GM12878 (cell line): Measurements from ENCODE around the gene HLA-B. TPM values are rescaled to one million over a fixed set of nuclear protein-coding genes. Genes with fewer than 3 reads are reported as not detected.
A peak's percentile ranks its signal among the peaks of the same experiment; 100 is the strongest.

Experiments
- CHD1 ChIP-seq: IDR thresholded peaks from 2 replicates; pipeline ENCODE4 v1.6.1; 2012; ENCODE audit warnings: low read depth, low read length, improper control_type of control experiment
- ESRRA ChIP-seq: IDR thresholded peaks from 2 replicates; pipeline ENCODE4 v1.6.1; 2012; ENCODE audit warnings: mild to moderate bottlenecking, low read length, improper control_type of control experiment
- HDGF ChIP-seq: fragments of 450-650 bp; IDR thresholded peaks from 2 replicates; pipeline ENCODE4 v1.6.1; 2016; ENCODE audit warnings: antibody characterized with exemption
- JUNB ChIP-seq: IDR thresholded peaks from 2 replicates; pipeline ENCODE4 v1.6.1; 2016; ENCODE audit warnings: antibody characterized with exemption, mild to moderate bottlenecking
- MXI1 ChIP-seq: fragments of 150-350 bp; IDR thresholded peaks from 2 replicates; pipeline ENCODE4 v1.6.1; 2011; ENCODE audit warnings: low read depth, mild to moderate bottlenecking, inconsistent platforms, low read length, improper control_type of control experiment
- MYB ChIP-seq: fragments of 150-350 bp; IDR thresholded peaks from 2 replicates; pipeline ENCODE4 v1.6.1; 2014; ENCODE audit warnings: mild to moderate bottlenecking, low read depth, low read length, borderline replicate concordance
- NRF1 ChIP-seq: conservative IDR thresholded peaks from 2 replicates; pipeline ENCODE4 v1.6.1; 2011; ENCODE audit warnings: mild to moderate bottlenecking, low read depth, low read length, improper control_type of control experiment
- PML ChIP-seq: IDR thresholded peaks from 2 replicates; pipeline ENCODE4 v1.6.1; 2012; ENCODE audit warnings: low read length, inconsistent platforms
- RAD21 ChIP-seq: IDR thresholded peaks from 2 replicates; pipeline ENCODE4 v1.6.1; 2011; ENCODE audit warnings: mild to moderate bottlenecking, low read depth, low read length, moderate library complexity; ENCODE audit not compliant: insufficient read depth
- TCF3 ChIP-seq: IDR thresholded peaks from 2 replicates; pipeline ENCODE4 v1.6.1; 2012; ENCODE audit warnings: low read depth, mild to moderate bottlenecking, low read length, borderline replicate concordance; ENCODE audit not compliant: insufficient read depth
- YY1 ChIP-seq: IDR thresholded peaks from 2 replicates; pipeline ENCODE4 v1.6.1; 2011; ENCODE audit warnings: low read depth, mild to moderate bottlenecking, low read length
- polyA plus RNA-seq, 11 experiments: library from polyadenylated mRNA; depleted of rRNA in 4 of 11; unstranded in 6 of 11; stranded (reverse) in 5 of 11; fragments of >200 nt; fragmentation: Nextera tagmentation in 4 of 11; fragmentation: Illumina TruSeq in 1 of 11; extraction: Ambion mirVana in 4 of 11; extraction: Trizol in 1 of 11; gene quantifications; 1 replicate in 1 of 11; 2 replicates in 10 of 11; pipeline versions ENCODE4 v1.2.1 to v1.2.3, GENCODE V29; 2011 to 2016; ENCODE audit warnings: inconsistent platforms in 2 of 11, missing spikeins in 2 of 11, low read depth in 1 of 11
- total RNA-seq, 4 experiments: library from RNA; depleted of rRNA in 3 of 4; stranded (reverse); fragments of >200 nt in 3 of 4; fragmentation: Illumina TruSeq in 1 of 4; extraction: Trizol in 1 of 4; gene quantifications; 2 replicates each; pipeline versions ENCODE4 v1.2.1 to v1.2.3, GENCODE V29; 2013 to 2021
- TF ChIP-seq, protein P1 (sequence below): fragments of 450-650 bp; IDR thresholded peaks from 2 replicates; pipeline ENCODE4 v1.6.1; 2017; ENCODE audit warnings: mild to moderate bottlenecking, moderate library complexity
- TF ChIP-seq, protein P2 (sequence below): IDR thresholded peaks from 2 replicates; pipeline ENCODE4 v1.6.1; 2012; ENCODE audit warnings: low read length, inconsistent platforms

Gene HLA-B
- total and polyA plus RNA-seq, 10 of the 15 experiments (the other 5 are each of a cell fraction or from before 2014, with no cell fraction given) = 820 to 5,128 (median 3,370) TPM

GRCh38 chr6:31396422-31397152 is 39.6 kb upstream of the HLA-B start (continued):
- TF ChIP-seq JUNB (no peak), NRF1 (no peak), YY1 (peak; percentile 61; the same call in 1 of the 2 replicates), RAD21 (peak; percentile 73), PML (no peak), ESRRA (no peak), MXI1 (no peak), MYB (no peak), TCF3 (no peak), HDGF (no peak), CHD1 (no peak)
- TF ChIP-seq, protein P1, sequence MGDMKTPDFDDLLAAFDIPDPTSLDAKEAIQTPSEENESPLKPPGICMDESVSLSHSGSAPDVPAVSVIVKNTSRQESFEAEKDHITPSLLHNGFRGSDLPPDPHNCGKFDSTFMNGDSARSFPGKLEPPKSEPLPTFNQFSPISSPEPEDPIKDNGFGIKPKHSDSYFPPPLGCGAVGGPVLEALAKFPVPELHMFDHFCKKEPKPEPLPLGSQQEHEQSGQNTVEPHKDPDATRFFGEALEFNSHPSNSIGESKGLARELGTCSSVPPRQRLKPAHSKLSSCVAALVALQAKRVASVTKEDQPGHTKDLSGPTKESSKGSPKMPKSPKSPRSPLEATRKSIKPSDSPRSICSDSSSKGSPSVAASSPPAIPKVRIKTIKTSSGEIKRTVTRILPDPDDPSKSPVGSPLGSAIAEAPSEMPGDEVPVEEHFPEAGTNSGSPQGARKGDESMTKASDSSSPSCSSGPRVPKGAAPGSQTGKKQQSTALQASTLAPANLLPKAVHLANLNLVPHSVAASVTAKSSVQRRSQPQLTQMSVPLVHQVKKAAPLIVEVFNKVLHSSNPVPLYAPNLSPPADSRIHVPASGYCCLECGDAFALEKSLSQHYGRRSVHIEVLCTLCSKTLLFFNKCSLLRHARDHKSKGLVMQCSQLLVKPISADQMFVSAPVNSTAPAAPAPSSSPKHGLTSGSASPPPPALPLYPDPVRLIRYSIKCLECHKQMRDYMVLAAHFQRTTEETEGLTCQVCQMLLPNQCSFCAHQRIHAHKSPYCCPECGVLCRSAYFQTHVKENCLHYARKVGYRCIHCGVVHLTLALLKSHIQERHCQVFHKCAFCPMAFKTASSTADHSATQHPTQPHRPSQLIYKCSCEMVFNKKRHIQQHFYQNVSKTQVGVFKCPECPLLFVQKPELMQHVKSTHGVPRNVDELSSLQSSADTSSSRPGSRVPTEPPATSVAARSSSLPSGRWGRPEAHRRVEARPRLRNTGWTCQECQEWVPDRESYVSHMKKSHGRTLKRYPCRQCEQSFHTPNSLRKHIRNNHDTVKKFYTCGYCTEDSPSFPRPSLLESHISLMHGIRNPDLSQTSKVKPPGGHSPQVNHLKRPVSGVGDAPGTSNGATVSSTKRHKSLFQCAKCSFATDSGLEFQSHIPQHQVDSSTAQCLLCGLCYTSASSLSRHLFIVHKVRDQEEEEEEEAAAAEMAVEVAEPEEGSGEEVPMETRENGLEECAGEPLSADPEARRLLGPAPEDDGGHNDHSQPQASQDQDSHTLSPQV = no peak
- TF ChIP-seq, protein P2, sequence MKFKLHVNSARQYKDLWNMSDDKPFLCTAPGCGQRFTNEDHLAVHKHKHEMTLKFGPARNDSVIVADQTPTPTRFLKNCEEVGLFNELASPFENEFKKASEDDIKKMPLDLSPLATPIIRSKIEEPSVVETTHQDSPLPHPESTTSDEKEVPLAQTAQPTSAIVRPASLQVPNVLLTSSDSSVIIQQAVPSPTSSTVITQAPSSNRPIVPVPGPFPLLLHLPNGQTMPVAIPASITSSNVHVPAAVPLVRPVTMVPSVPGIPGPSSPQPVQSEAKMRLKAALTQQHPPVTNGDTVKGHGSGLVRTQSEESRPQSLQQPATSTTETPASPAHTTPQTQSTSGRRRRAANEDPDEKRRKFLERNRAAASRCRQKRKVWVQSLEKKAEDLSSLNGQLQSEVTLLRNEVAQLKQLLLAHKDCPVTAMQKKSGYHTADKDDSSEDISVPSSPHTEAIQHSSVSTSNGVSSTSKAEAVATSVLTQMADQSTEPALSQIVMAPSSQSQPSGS = no peak
